ELF-1 (cell line): ENCODE results near the gene RNU6-1.

ENCODE experiments used
- DNase-seq: peaks from one replicate; pipeline ENCODE4 v3.0.0-alpha.2; 2016; ENCODE audit warnings: low read depth, low spot score

The RNU6-1 gene

DNA sequence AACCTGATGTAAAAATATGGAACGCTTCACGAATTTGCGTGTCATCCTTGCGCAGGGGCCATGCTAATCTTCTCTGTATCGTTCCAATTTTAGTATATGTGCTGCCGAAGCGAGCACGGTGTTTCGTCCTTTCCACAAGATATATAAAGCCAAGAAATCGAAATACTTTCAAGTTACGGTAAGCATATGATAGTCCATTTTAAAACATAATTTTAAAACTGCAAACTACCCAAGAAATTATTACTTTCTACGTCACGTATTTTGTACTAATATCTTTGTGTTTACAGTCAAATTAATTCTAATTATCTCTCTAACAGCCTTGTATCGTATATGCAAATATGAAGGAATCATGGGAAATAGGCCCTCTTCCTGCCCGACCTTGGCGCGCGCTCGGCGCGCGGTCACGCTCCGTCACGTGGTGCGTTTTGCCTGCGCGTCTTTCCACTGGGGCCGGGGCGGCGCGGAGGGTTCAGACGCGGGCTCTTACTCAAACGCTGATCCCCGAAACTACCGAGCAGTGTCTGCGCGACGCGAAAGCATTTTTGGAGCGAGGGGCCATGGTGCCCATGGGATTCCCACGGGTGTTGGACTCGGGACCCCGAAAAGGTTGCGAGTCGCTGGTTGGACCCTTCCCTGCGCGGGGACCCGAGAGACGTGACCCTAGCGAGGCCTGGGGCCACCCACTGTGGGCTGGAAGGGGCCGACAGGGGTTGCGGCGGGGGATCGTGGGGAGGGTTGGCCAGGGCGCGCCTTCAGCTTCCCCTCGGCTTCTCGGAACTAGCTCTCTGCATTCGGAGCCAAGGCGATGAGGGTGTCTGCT, at the start of gene RNU6-1:
Gene RNU6-1, minus strand, starts transcription at position 117 of the 820 bp plus-strand sequence.
- peak; percentile 89 for DNase-seq

DNA sequence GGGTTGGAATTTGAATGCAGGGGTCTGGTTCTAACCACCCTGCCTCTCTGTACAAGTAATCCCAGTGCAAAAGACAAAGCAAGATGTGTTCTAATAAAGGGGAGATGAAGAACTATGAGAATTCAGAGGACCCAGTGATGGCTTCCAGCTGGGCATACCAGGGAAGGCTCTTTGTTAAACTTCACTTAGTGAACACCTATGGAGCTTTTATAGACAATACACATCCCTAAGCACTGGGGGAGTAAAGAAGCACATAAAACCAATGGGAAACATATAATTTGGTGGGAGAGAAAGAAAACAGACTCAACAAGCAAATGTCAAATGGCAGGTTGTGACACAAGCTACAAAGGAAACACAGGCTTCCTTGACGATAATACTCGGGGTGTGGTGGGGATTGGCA, 47.9 kb upstream of the RNU6-1 start:
- no peak for DNase-seq

DNA sequence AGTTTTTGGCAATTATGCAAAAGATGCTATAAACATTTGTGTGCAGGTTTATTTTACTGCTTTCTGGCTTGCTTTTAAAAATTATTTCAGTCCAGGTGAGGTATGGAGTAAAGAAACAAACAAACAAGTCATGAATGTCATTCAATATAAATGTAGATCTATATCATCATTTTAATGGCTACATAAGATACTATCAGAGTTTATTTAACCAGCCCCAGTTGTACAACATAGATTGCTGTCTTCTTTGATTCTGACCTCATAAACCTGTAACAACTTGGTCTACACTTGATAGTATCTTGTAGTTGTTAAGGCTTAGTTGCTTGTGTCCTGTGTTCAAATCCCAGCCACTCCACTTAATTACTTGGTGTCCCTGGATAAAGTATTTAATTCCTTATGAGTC, 46.0 kb upstream of the RNU6-1 start:
- no peak for DNase-seq

DNA sequence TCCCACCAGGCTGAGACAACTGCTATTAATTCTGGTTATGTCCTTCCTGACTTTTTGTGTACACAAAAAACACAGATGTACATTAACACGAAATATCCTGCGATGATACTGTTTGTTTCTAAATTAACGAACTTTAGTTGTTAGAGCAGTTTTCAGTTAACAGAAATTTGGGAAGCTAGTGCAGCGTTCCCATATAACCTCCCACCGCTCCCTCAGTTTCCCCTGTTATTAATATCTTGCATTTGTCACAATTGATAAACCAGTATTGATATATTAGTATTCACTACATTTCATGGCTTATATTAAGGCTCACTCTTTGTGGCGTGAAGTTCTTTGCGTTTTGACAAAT, 45.3 kb upstream of the RNU6-1 start:
- no peak for DNase-seq

DNA sequence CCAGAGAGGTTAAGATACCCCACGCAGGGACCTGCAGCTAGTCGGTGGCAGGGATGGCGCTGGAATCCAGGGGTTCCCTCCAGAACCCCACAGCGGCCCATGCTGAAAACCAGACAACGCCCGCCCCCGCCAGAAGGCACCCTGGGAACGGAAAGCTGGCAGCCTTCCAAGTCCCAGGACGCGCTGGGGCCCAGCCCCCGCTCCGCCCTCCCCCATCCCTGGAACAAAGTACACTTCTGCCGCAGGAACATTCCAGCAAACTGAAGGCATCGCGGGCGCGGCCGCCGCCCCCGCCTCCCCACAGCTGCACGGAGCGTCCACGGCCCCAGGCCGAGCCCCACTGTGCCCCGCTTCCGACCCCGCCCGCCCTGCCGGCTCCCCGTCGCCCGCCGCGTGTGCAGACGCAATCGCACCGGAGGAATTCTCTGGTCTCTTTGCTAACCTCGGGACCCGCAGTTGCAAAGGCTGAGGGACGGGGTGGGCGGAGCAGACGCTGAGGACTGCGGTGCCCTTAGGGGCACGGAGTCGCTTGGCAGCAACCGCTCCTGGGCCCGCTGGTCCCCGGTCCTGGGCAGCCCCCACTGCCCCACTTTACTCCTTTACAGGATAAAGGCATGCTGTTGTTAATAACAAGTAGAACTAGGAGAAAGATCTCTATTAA, 44.8 kb upstream of the RNU6-1 start:
- peak; percentile 80 for DNase-seq

DNA sequence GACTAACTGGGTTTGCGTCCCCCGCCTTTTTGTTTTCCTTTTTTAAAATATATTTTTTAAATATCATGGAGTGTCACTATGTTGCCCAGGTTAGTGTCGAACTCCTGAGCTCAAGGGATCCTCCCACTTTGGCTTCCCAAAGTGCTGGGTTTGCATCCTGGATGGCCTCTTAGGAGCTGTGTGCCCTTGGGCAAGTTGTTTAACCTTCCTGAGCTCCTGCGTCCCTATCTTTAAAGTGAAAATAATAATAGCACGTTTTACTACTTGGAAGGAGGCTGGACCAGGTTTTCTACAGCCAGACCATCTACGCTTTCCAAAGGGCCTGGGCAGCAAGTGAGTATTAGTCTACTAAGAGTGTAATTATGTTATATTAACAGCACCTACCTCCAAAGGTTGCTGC, 44.2 kb upstream of the RNU6-1 start:
- DNase-seq = no peak

DNA sequence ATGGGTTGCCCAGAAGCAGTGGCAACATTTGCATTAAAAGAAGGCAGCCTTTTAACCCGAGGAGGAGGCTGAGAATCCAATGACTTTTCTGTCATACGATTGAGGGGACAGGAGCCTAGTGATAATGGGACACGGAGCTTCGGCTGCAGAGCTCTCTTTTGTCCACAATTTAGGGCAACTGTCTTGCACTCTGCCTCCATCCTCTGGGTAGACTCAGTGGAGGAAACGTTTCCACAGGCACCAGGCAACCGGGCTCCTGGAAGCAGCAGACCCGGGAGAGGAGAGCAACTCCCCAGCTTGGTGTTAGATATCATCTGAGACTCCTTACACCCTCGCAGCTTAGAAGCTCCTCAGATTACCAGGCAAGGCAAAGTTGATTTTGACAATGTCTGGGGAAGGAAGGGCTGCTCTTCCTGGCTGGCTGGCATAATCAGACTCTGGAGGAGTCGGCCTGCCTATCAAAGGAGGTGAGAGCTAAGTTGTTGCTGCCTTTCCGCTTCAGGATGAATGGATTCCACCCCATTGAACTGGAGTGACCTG, 43.5 kb upstream of the RNU6-1 start:
- DNase-seq = peak; percentile 35

DNA sequence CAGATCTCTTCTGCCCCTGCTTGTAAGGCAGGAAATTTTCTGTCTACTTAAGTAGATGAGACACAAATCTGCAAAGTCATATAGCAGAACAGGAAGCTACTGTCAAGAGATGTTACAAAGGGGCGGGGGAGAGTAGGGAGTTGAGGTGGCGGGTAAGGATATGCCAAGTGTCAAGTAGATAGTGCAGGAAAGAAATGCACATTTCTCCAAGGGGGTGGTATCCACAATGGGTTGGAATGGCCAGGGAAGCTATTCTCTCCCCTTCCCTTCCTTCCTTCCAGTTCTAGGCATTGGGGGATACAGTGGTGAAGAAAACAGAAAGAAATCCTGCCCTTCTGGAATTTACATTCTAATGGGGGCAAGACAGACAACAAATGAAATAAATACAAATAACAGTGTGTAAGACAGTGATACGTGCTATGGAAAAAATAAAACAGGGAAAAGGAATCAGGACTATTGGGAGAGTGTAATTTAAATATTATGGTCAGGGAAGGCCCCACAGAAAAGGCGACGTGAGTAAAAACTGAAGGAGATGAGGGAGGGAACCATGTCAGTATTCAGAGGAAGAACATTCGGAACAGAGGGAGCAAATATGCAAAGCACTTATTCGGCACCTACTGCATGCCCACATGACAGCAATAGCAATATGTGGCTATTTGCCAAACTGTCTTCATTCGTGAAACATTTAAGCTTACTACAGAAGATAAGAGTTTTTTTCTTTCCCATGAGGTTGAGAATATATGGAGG, 42.8 kb upstream of the RNU6-1 start:
- DNase-seq = no peak

DNA sequence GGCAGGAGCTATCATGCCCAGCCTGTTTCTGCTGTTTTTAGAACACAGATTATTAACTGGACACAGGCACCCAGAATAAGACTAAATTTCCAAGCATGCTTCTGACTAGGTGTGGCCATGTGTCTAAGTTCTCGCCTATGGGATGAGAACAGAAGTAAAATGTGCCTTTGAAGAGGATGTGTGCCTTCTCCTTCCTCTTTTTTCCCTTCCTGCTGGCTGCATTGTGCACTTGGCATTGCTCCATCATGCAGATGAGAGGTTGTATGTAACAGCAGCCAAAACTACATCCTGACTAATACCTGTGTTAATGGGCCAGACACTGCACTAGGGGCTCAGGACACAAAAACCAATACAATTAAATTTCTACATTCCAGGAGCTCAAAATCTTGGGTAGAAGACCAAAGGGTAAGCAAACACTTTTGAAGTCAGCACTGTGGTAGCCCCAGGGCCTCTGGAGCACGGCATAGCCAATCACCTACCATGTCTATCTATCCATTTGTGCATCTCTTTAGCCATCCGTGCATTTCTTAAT, 40.9 kb upstream of the RNU6-1 start:
- no peak for DNase-seq

DNA sequence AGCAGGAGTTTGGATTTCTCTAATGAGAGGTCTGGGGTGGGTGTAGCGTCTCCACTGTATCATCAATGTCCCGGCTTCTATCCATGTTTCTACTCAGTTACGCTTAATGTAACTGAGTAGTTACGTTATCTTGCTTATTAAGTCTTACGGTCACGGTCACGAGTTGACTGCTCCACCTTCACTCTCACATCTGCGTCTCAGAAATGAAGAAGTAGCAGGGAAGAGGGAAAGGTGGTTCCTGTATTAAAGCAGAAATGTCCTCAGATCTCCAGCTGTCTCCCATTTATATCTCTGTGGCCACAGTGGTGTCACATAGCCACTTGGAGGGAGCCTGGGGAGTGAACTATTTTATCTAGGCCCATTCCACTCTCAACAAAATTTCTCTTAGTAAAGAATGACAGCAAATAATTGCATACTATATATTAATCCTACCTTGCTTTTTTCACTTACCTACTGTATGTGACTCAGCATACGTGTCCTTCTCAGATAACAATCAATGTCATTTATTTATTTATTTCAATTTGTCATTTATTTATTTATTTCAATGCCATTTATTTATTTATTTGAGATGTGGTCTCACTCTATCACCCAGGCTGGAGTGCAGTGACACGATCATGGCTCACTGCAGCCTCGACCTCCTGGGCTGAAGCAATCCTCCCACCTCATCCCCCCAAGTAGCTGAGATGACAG, 39.7 kb upstream of the RNU6-1 start:
- no peak for DNase-seq

DNA sequence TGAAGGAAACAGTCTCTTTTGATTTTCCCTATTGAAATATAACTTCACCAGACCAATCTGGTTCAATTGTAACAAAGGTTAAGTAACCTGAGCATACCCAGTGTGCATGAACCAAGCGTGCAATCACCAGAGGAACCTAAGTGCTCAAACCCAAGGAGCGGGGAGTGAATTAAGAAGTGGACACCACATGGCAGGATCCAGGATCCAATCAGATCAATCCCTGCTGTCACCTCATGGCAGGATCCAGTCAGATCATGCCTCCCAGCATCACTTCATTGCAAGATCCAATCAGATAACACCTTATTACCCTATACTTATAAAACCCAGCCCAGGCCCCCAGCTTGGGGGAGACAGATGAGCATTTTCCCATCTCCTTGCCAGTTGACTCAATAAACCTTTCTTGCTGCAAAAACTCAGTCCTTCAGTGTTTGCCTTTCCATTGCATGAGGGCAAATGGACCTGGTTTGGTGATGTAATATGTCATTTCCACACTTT, 38.9 kb upstream of the RNU6-1 start:
- DNase-seq = no peak

DNA sequence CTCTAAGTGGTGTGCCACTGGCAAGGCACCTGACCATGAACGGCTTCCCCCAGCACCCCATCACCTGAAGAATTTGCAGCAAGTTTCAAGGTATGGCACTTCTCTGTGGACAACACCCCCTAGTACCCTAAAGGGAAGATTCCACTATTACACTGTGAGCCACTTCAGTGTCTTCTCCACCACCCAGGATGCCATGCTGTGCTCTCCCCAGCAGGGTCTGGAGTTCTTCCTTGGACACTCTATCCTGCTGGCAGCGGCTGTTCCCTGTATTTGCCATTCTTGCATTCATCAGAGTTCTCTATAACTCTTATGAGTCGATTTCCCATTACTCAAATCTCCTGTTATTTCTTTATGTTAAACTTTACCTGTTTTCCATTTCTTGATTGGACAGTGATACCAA, 33.9 kb upstream of the RNU6-1 start:
- no peak for DNase-seq

DNA sequence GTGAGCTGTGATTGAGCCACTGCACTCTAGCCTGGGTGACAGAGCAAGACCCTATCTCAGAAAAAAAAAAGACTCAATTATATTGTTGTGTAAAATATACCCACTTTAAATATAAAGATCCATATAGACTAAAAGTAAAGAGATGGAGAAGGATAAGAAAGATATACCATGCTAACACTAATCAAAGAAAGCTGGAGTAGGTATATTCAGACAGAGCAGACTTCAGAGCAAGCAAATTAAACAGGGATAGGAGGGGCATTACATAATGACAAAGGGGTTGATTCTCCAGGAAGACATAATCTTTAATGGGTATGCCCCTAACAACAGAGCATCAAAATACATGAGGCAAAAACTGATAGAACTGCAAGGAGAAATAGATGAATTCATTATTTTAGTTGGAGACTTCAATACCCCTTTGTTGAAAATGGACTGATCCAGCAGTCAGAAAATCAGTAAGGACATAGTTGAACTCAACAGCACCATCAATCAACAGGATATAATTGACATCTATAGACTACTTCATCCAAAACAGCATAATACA, 31.1 kb upstream of the RNU6-1 start:
- DNase-seq = no peak

DNA sequence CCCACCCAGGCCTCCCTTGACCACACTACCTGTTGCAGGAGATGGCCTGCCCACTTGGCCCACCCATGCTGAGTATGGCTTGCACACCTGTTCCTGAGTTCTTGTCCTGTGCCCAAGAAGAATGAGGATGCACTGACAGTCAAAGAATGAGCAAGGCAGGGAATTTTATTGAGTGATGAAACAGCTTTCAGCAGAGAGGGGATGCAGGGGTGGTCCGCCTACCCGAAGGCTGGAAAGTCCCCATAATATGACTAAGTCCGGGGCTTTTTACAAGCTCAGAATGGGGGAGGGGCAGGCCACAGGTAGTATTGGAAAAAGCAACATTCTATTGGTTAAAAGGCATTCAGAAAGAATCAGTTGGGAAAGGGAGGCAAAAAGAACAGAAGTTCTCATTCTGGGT, 29.9 kb upstream of the RNU6-1 start:
- DNase-seq = no peak

DNA sequence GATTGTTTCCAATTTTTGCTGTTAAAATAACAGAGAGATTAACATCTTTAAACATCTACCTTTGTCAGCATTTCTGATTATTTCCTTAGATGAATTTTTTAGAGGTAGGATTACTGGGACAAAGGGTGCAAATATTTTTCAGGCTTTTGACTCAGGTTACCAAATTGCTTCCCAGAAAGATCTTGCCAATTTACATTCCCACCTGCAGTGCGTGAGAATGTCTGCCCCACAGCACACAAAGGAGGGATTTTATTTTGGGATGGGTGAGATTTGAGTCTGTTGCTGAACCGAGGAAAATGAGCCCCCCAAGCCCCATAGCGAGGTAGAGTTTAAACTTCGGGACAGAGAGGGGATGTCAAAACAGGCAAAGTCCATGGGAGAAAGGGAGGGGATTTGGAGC, 25.9 kb upstream of the RNU6-1 start:
- DNase-seq = no peak

DNA sequence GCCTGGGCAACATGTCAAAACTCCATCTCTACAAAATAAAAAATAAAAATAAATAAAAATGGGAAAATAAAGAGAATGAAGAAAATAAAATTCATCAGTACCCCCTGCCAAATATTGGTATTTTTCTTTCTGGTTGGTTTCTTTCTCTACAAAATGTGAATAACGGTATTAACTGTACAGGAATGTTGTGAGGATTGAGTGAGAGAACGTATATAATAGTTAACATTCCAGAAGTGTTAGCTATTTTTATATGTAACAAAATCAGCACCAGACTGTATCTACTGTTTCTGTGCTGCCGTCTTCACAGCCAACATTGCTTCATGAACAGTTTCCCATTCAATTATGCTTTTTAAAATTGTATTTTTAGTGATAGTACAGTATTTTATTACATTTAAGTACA, 25.5 kb upstream of the RNU6-1 start:
- DNase-seq = no peak

DNA sequence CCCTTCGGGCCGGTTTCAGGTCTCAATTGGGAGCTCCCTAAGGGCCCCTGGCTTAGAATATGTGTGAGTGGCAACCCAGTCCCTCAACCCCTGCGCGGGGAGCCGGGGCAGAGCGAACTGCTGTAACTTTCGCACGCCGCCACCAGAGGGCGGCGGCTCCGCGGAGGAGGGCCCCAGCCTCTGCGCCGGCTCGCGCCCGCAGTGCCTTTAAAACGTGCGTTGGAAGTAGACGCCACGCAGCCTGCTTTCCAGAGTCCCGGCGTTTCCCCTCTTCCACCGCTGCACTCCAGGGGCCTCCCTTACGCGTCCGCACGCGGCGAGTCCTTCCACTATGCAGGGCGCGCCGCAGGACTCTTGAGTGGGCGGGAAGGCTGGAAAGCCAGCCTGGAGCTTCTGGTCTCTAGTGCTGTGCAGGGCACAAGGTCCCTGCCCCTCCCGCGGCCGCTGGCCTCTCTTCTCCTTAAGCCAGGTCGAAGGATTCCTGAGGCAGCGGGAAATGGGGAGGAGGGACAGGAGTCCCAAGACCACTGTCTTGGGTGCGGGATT, 23.7 kb upstream of the RNU6-1 start:
- peak; percentile 94 for DNase-seq

DNA sequence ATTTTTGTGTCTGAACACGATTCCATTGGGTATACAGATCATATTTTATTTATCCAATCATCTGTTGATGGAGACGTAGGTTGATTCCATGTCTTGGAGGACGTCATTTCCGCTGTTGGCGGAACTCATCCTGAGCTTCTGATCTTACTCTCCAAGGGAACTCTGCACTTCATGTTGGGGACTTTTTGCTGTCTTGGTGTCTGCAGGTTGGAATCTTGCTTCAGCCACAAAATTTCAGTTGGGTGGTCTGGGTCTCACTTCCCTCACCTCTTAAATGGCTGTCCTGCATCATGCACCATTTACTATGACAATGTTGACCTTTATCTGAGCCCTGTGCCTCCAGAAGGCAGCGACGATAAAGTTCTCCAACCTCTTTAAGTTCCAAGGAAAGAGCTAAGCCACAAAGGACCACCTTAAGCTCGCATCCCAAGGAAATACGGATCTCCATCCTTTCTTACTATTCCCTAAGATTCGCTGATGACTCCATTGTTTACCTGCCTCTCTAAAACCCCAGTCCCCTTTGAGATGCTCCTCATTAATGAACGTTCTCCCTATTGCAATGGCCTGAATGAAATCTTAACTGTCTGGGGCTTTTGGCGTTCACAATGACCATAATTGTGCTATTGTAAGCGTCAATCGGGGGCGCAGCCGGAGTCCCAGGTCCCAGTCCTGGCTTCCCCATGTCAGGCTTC, 23.1 kb upstream of the RNU6-1 start:
- no peak for DNase-seq

DNA sequence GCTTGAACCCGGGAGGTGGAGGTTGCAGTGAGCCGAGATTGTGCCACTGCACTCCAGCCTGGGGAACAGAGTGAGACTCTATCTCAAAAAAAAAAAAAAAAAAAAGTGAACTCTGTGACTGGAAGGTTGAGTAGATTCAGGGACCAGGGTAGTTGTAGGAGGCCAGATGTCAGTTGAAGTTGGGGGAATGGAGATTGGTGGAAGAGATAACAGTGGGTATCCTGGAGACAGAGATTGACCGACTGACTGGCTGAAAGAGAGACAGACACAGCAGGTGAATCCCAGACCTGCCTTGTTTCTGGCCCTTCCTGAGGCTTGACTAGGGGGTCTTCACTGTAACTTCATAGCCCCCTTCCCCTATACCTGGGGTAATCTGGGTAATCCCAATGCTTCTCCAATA, 22.1 kb upstream of the RNU6-1 start:
- no peak for DNase-seq

DNA sequence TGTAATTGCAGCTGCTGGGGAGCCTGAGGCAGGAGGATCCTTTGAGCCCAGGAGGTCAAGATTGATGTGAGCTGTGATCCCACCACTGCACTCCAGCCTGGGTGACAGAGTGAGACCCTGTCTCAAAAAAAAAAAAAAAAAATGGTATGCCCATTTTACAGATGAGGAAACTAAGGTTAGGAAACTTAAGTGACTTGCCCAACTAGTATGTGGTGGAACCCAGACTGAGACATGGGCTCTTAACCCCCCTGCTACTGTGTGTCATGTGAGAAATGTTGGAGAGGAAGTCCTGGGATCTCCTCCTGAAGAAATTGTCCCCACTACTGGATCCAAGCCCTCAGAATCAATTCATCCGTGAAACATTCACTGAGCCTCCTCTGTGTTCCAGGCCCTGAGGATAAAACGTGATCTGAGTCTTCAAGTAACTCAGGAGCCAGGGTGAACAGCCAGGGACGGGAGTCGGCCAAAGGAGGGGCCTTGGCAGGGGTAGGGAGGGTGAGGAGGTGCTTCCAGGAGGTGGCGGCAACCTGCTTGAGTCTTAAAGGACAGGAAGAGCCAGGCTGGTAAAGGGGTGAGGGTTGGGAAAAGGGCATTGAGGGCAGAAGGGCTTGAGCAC, 19.6 kb upstream of the RNU6-1 start:
- DNase-seq = no peak
